ENCODE data around the gene PPP1R2B.

Gene PPP1R2B

DNA sequence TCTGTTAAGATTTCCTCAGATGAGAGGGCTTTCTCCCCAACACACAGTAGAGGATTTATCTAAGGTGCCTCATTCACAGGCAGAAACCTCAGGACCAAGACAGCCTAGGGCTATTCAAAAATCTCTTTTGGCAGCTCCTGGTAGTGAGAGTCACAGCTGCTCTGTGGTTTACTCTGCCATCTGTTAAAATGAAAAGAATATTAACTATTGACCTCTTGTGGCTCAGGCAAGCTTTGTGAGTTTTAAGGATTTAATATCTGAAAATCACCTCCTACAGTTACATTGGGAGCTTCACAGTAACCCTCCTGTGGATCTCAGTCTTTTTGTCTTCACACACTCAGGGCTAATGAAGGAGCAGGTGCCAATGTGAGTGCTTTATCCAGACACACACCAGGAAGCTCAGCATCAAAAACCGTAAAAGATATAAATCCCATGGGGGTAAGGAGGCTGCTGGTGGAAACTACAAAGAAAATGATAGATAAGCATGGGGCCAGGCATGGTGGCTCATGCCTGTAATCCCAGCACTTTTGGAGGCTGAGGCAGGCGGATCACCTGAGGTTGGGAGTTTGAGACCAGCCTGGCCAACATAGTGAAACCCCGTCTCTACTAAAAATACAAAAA lies 29.7 kb downstream of the PPP1R2B start:
- no peak for DNase-seq (ENCODE audit: low read depth in 2 of 2)

DNA sequence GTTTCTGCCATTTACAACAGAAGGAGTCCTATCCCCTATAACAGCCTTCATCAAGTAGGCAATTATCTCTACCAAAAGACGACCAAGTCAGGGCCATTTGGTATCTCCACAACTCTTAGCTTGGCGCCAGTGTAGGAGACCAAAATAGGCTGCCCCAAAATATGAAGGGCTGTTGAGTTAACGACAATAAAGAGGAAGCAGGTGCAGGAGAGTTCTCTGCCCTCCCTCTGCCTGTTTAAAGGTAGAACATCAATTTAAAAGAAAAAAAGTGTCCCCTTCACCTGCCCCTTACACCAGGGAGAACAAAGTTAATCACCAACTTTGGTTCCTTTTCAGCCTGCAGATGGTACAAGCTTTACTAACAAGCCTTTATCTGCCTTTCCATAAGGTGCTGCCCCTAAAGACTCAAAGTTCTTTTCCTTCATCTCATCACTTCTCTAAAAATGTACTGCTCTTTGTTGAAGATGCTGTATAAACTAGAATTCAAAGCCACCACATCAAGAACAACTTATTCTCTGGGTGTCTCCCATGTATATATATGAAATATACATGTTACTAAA lies 33.3 kb downstream of the PPP1R2B start:
- DNase-seq (ENCODE audit: low read depth in 2 of 2): no peak

DNA sequence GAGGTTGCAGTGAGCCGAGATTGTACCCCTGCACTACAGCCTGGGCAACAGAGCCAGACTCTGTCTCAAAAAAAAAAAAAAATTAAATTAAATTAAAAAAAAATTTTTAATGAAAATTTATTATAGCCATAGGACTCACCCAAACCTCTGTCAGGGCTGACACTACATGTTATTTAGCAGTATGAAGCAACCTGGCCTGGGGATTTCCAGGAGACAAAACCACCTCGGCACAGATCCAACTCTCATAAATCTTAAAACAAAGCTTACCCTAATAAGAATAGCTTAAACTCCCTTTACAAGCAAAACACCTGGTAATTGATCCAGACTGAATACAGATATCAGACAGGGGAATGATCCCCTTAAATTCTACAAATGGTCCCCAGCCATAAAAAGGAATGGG lies 38.4 kb downstream of the PPP1R2B start:
- no peak for DNase-seq (ENCODE audit: low read depth in 2 of 2)

DNA sequence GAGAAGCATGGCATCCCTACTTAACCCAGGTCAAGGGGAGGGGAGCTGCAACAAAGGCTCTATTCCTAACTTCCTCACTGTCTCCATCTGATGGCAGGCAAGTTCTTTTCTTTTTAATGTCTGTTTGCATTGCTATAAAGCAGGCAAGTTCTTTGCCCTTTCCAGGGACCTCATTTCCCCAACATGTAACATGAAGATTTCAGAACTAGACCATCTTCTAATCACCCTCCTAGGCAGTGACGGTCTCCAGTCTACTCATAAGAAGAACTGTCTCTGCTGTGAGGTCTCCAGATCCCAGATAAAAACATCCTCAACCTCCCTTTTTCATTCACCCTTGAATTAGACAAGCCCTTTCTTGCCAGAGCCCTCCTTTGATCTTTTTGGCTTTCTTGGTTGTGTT lies 42.1 kb downstream of the PPP1R2B start:
- no peak for DNase-seq (ENCODE audit: low read depth in 2 of 2)

DNA sequence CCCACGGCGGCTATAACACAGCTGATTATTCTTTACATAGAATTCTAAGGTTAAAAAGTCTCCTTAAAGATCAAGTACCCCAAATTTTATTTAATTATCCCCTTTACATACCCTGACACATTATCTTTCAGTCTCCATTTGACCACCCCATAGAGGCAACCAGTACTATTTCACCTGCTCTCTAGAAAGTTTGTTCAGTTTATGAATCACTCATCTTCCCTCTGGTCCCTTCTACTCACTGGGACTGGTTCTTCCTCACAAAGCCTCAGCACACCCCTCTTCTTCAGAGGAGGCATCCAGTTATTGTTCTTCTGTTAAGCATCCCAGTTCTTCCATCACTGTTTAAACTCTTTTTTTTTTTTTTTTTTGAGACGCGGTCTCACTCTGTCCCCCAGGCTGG lies 42.8 kb downstream of the PPP1R2B start:
- no peak for DNase-seq (ENCODE audit: low read depth in 2 of 2)

DNA sequence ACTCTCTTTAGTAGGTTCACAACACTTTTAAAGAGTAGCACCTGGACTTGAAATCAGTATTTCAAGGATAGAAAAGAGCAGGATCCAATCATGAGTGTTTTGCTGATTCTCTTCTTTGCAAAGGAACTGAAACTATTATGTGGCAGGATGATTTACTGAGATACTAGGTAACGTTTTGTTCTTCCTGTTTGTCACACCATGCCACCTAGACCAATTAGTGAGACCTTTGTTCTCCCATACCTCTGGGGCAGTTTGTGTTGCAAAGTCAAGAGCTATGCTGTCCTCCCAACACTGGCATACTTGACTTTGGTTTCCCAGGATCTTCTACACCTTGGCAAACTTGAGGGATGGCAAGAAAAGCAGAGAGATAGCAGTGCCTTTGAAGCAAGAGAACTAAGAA lies 43.4 kb downstream of the PPP1R2B start:
- no peak for DNase-seq (ENCODE audit: low read depth in 2 of 2)

DNA sequence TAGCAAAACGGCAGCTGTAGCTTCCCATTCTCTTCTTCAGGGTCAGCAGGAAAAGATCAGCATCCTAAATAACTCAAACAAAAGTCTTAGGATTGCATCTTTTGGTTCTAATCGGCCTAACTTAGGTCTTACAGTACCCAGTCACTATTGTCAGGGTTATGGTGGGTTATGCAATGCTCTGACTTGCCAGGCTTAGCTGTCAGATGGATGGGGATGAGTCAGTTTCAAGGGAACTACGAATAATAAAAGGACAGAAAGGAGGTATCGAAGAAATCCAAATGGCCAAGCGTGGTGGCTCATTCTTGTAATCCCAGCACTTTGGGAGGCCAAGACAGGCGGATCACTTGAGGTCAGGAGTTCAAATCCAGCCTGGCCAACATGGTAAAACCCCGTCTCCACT lies 46.5 kb downstream of the PPP1R2B start:
- DNase-seq (ENCODE audit: low read depth in 2 of 2): no peak

Measured in stimulated activated CD8-positive, alpha-beta memory T cell treated with anti-CD3 and anti-CD28 coated beads, Interleukin-2, amount 100 ng/mL, for 1 hour (primary cell).